Stimulated activated CD4-positive, alpha-beta T cell treated with anti-CD3 and anti-CD28 coated beads, Interleukin-2, amount 100 ng/mL, for 48 hours (primary cell): ENCODE measurements around the gene JCAD.
"Not testable (repeated sequence)": the region's sequence is repeated elsewhere in the genome, so short reads cannot be mapped to it uniquely, and the experiment has no call there.

Experiments
- DNase-seq, 2 donors: peaks; one replicate each; pipeline ENCODE4 v3.0.0-alpha.2; 2020

Gene JCAD

GRCh38 chr10:29981510-29981909, 77.9 kb downstream of the JCAD start:
- DNase-seq: no peak

GRCh38 chr10:29980084-29980483, 79.3 kb downstream of the JCAD start:
- no peak for DNase-seq

- DNase-seq: not testable (repeated sequence)
Measured at GRCh38 chr10:29979421-29979779, 80.0 kb downstream of the JCAD start.

GRCh38 chr10:29977171-29977570, 82.2 kb downstream of the JCAD start:
- no peak for DNase-seq

GRCh38 chr10:29976134-29976533, 83.3 kb downstream of the JCAD start:
- DNase-seq: no peak

GRCh38 chr10:29974773-29975172, 84.6 kb downstream of the JCAD start:
- DNase-seq: no peak

- no peak for DNase-seq
Measured at GRCh38 chr10:29973921-29974320, 85.5 kb downstream of the JCAD start.

- DNase-seq: no peak
Measured at GRCh38 chr10:29970576-29970975, 88.8 kb downstream of the JCAD start.

GRCh38 chr10:29970012-29970396, 89.4 kb downstream of the JCAD start:
- no peak for DNase-seq

GRCh38 chr10:29969255-29970011, 90.0 kb downstream of the JCAD start:
- no peak for DNase-seq

- DNase-seq: no peak
Measured at GRCh38 chr10:29968585-29968984, 90.8 kb downstream of the JCAD start.

GRCh38 chr10:29966269-29966668, 93.1 kb downstream of the JCAD start:
- no peak for DNase-seq
